ENCODE measurements around the gene TCF4. TPM values are rescaled to one million over a fixed set of nuclear protein-coding genes. Genes with fewer than 3 reads are reported as not detected.

Gene TCF4
- total RNA-seq, 1 donor, result 84.6 TPM

DNA sequence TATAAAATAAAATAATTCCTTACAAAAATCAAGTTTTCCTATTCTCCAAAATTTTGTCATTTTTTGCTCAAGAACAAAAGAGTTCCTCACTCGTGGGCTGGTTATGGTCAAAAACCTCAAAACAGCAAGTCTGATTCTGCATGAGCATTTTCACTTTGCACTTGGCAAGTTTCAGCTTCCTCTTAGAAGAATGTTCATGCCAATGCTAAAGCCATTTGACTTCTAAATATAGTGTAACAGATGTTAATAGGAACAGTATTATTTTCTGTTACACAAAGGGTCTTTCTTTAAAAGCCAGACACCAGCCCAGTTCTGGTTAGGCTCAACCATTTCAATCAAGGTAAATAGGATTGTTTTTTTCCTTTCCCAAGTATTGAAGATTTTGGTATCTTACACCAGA lies 367.5 kb downstream of the TCF4 start:
- no peak overlapping the region for H3K4me3 ChIP-seq (ENCODE audit: low read depth, low read length)
- no peak for DNase-seq (ENCODE audit: low read depth)
- TF ChIP-seq, protein P1, sequence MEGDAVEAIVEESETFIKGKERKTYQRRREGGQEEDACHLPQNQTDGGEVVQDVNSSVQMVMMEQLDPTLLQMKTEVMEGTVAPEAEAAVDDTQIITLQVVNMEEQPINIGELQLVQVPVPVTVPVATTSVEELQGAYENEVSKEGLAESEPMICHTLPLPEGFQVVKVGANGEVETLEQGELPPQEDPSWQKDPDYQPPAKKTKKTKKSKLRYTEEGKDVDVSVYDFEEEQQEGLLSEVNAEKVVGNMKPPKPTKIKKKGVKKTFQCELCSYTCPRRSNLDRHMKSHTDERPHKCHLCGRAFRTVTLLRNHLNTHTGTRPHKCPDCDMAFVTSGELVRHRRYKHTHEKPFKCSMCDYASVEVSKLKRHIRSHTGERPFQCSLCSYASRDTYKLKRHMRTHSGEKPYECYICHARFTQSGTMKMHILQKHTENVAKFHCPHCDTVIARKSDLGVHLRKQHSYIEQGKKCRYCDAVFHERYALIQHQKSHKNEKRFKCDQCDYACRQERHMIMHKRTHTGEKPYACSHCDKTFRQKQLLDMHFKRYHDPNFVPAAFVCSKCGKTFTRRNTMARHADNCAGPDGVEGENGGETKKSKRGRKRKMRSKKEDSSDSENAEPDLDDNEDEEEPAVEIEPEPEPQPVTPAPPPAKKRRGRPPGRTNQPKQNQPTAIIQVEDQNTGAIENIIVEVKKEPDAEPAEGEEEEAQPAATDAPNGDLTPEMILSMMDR (IDR thresholded peaks at IDR 0.05; ENCODE audit: insufficient read depth, low read depth, low read length), result no peak

DNA sequence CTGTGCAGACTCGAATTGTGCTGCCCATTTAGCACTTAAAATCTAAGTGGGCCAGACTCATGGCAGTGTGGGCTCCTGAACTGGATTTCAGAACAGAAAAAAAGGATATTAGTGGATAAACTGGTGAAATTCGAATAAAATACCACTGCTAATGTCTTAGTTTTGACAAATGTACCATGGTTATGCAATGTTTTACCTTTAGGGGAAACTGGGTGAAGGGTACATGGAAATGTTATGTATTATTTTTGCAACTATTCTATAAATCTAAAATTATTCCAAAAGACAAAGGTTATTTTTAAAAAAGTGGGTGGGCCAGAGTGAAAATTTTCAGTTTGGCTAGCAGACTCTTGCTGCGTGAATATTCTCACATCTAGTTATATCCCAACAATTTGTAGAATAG lies 368.2 kb downstream of the TCF4 start:
- no peak for DNase-seq (ENCODE audit: low read depth)
- TF ChIP-seq, protein P1 (IDR thresholded peaks at IDR 0.05; ENCODE audit: insufficient read depth, low read depth, low read length), result no peak
- no peak overlapping the region for H3K4me3 ChIP-seq (ENCODE audit: low read depth, low read length)

DNA sequence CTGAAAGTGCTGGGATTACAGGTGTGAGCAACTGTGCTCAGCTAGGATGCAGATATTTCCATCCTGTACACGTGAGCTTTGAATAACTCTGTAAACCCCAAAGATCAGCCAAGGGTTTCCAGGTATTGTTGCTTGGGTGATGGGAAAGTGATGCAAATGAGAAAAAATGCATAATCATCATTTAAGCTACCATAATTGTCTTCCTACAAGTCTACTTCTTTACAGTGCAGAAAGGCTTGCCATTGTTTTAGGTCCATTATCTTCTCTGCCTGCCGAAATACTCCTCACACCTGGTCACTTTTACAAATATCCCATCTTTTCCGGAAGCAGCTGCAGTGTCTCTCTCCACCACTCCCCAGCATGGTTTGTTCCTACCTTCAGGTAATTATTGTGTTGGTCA lies 368.9 kb downstream of the TCF4 start:
- no peak overlapping the region for H3K4me3 ChIP-seq (ENCODE audit: low read depth, low read length)
- TF ChIP-seq, protein P1 (IDR thresholded peaks at IDR 0.05; ENCODE audit: insufficient read depth, low read depth, low read length), result no peak
- no peak for DNase-seq (ENCODE audit: low read depth)

DNA sequence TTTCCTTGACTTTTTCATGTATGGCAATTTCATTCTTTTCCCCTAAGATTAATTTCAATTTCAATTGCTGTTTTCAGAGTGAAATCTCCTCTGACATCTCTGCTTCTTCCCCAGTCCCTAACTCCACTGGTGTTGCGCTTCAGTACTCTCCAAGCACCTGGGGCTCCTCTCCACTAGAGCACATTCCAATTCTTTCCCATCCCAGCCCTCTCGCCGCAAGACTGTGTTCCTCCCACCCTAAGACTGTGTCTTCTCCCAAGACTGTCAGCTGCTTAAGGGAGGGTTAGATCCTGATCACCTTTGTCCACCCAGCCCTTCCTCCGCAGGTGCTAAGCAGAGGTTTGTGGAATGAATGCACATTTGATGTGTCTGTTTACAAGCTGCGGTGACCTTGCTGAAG lies 373.0 kb downstream of the TCF4 start:
- TF ChIP-seq, protein P1 (IDR thresholded peaks at IDR 0.05; ENCODE audit: insufficient read depth, low read depth, low read length), result no peak
- no peak overlapping the region for H3K4me3 ChIP-seq (ENCODE audit: low read depth, low read length)
- DNase-seq (ENCODE audit: low read depth), result no peak

DNA sequence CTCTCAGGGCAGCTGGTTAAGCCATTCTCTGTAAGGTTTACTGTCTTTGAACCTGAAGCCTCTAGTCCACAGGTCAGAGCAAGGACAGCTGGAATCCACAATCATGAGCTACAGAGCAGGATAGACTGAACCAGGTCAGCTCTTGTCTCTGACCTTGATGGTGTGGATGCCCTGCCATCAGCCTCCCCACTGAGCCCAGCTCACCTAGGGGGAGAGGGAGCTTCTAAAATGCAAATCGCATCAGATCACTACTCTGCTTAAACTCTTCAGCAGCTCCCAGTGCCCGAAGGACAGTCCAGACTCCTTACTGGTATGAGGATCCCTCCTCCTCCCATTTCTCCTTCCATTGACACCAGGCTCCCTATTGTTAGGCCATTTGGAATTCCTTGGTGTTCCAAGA lies 373.5 kb downstream of the TCF4 start:
- DNase-seq (ENCODE audit: low read depth), result no peak
- no peak overlapping the region for H3K4me3 ChIP-seq (ENCODE audit: low read depth, low read length)
- TF ChIP-seq, protein P1 (IDR thresholded peaks at IDR 0.05; ENCODE audit: insufficient read depth, low read depth, low read length), result no peak

DNA sequence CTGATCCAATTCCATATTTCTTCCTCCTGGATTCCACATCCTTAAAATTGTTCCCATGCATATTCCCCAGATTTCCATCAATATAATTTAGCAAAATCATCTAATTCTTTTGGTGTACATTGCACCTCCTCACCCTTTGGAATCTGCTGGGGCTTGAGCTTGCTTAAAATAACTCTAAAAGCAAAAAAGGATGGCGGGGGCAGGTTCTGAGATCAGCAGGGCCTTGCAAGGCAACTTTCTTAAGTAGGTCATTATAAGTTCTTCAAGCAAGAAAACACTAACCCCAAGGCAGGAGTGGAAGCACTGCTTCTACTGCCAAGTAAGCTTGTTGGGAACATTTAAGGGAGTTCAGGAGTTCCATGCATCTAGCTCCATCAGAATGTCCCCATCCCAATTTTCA lies 374.4 kb downstream of the TCF4 start:
- TF ChIP-seq, protein P1 (IDR thresholded peaks at IDR 0.05; ENCODE audit: insufficient read depth, low read depth, low read length), result no peak
- no peak for DNase-seq (ENCODE audit: low read depth)
- H3K4me3 ChIP-seq (ENCODE audit: low read depth, low read length), result no peak overlapping the region

- no peak overlapping the region for H3K4me3 ChIP-seq (ENCODE audit: low read depth, low read length)
- DNase-seq (ENCODE audit: low read depth), result no peak
- TF ChIP-seq, protein P1 (IDR thresholded peaks at IDR 0.05; ENCODE audit: insufficient read depth, low read depth, low read length), result no peak
Measured at GRCh38 chr18:55206927-55207326, 381.1 kb downstream of the TCF4 start.
